CD4-positive, alpha-beta T cell treated with Interleukin-12 subunit alpha and Interleukin-12 subunit beta, for 1 hour (primary cell): ENCODE measurements around the gene FHIT.

Experiments used
- DNase-seq: peaks from one replicate; pipeline ENCODE4 v3.0.0-alpha.2; 2020

The FHIT gene

GRCh38 chr3:60434323-60434722 is 816.9 kb downstream of the FHIT start:
- DNase-seq = no peak

GRCh38 chr3:60431599-60431958 is 819.7 kb downstream of the FHIT start:
- DNase-seq = peak; percentile 10

- DNase-seq = no peak
Measured at GRCh38 chr3:60430205-60430604, 821.0 kb downstream of the FHIT start.

GRCh38 chr3:60427109-60427508 is 824.1 kb downstream of the FHIT start:
- DNase-seq = no peak

GRCh38 chr3:60424942-60425341 is 826.3 kb downstream of the FHIT start:
- no peak for DNase-seq

- no peak for DNase-seq
Measured at GRCh38 chr3:60424034-60424433, 827.2 kb downstream of the FHIT start.

- no peak for DNase-seq
Measured at GRCh38 chr3:60423556-60423955, 827.7 kb downstream of the FHIT start.

GRCh38 chr3:60421749-60422446 is 829.4 kb downstream of the FHIT start:
- no peak for DNase-seq

- no peak for DNase-seq
Measured at GRCh38 chr3:60417576-60417975, 833.7 kb downstream of the FHIT start.

GRCh38 chr3:60414011-60414410 is 837.2 kb downstream of the FHIT start:
- no peak for DNase-seq

- DNase-seq = no peak
Measured at GRCh38 chr3:60413551-60413950, 837.7 kb downstream of the FHIT start.

- no peak for DNase-seq
Measured at GRCh38 chr3:60403866-60404265, 847.4 kb downstream of the FHIT start.

- no peak for DNase-seq
Measured at GRCh38 chr3:60402931-60403330, 848.3 kb downstream of the FHIT start.

GRCh38 chr3:60399861-60400845 is 851.1 kb downstream of the FHIT start:
- DNase-seq = no peak

- no peak for DNase-seq
Measured at GRCh38 chr3:60399292-60399691, 852.0 kb downstream of the FHIT start.

- DNase-seq = no peak
Measured at GRCh38 chr3:60395173-60395762, 856.0 kb downstream of the FHIT start.

GRCh38 chr3:60393946-60394345 is 857.3 kb downstream of the FHIT start:
- no peak for DNase-seq

GRCh38 chr3:60392501-60392900 is 858.8 kb downstream of the FHIT start:
- DNase-seq = no peak

GRCh38 chr3:60391292-60391691 is 860.0 kb downstream of the FHIT start:
- no peak for DNase-seq

- DNase-seq = no peak
Measured at GRCh38 chr3:60388731-60389130, 862.5 kb downstream of the FHIT start.

GRCh38 chr3:60386306-60386705 is 864.9 kb downstream of the FHIT start:
- no peak for DNase-seq

- DNase-seq = no peak
Measured at GRCh38 chr3:60384341-60384740, 866.9 kb downstream of the FHIT start.

GRCh38 chr3:60383345-60383744 is 867.9 kb downstream of the FHIT start:
- no peak for DNase-seq

GRCh38 chr3:60366486-60366885 is 884.8 kb downstream of the FHIT start:
- DNase-seq = no peak
